DMS53 treated with DMSO at 0.1 percent for 48 hours (cell line): ENCODE measurements around the gene SNAPIN.
"Not testable (repeated sequence)": the region's sequence is repeated elsewhere in the genome, so short reads cannot be mapped to it uniquely, and the experiment has no call there.

Experiments
- DNase-seq: peaks from one replicate; lab custom pipeline; 2025; ENCODE audit not compliant: unreplicated experiment; lab: John Stamatoyannopoulos, UW

SNAPIN gene

DNA sequence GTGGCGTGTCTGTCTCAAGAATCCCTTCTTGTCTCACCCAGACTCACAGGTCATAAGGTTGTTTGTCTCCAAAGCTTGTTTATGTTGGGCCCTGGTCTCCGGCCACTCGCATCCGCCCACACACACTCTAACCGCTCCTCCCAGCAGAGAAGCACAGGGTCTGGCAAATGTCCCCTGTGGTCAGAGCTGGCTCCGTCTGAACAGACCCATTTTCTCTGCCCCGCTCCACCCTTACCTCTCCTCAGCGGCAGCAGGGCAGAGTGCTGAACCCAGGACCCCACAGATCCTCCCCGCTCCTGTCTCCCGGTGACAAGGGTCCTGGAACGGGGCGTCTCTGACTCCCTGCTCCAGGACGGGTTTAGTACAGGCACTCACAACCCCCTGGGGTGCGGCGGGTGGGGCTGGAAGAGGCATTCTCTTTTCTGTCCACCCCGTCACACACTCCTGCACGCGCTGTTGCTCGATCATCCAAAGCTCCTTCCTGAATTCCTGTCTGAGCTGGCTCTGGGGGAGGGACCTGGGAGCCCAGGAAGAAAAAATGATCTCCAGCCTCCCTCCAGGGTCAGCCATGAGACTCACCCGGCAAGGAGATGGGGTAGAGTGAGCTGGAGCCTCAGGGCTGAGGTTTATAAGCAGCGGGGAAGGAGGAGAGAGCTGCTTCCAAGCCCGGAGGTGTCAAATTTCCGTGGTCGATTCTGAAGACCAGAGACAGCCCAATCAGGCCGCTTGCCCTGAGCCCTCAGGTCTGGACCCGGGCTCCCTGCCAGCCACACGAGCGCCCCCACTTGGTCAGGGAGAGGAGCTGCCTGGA lies 31.4 kb upstream of the SNAPIN start, which contains the start of gene S100A13:
Gene S100A13, minus strand, starts transcription at position 602 of the 811 bp plus-strand sequence. CDS start 1,033 bp downstream, outside the sequence.
- DNase-seq: peak; percentile 77

DNA sequence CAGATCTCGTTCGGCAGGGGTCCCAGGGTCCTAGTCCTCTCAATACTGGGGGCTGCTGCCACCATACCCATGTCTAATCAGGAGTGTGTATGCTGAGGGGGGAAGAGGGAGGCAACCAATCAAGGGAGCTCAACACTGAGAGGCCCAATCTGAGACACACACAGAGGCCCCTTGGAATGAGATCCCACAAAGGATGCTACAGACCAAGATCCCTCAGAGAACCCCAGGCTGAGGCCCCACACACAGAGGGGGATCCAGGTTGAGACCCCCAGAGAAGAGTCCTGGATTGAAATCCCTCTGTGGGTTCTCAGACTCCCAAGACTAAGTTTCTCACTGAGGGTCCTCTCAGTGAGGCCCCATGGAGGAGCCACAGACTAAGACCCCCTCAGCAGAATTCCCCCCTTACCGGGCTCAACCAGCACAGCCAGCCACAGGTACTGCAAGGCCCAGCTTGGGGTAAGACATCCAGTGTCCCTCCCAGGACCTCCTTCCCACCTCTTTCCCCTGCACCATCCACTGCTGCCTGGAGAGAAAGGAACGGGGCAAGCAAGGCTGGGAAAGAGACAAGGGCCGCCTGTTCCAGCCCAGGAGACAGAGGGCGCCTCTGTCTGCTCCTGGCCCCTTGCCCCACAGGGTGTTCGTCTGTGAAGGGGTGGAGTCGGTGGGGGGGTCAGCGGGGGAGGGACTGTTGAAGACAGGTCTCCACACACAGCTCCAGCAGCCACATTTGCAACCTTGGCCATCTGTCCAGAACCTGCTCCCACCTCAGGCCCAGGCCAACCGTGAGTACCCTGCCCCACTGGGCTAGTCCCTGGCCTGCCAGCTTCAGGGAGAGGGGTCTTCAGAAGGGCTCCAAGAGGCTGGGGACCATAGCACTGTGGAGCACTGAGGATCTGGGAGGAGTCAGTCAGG lies 30.5 kb upstream of the SNAPIN start, which contains the start of gene S100A1:
Gene S100A1, plus strand, starts transcription at position 720 of the 912 bp plus-strand sequence. CDS start 2,088 bp downstream, outside the sequence.
- DNase-seq: no peak

DNA sequence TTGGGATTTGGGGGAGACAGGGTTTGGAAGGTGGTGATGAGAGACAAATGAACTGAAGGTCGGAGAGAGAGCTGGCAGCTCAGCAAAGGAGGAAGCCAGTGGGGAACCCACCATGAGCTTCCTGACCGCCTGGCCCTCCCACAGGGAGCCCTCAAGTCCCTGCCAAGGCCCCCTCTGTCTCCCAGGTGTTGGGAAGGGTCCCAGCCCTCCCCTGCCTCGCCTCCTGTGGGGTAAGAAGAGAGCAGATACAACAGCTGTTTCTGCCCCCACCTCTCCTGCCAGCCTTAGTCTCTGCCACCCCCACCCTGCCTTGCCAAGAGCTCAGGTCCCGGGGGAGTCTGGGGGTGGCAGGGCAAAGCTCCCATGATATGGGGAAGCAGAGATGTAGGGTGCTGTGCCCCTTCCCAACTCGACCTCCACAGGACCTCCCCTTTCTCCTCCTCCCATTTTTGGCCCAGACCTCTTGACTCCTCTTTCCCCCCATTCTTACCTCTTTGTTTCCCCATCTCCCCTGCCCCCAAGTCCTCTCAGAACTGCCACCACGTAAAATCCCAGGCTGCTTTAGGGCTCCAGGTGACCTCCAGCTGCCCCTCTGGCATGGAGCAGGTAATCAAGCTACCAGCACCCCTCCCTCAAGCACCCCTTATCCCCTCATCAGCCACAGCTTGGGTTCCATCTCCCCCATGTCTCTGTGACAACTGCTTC lies 29.7 kb upstream of the SNAPIN start:
- no peak for DNase-seq

DNA sequence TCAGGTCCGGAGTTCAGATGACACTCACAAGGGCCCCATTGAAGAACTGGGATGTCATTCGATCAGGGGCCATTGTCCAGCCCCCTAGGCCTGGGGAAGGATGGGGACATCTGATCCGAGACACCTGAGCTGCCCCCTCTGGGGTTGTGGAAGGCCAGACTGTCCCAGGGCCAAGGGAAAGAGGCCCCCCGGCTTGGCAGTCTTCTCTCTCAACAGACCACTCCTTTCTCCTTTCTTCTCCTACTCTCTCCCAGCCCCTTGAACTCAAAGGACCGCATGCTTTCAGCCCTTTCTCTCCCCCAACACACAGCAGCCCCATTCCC lies 29.2 kb upstream of the SNAPIN start:
- no peak for DNase-seq

DNA sequence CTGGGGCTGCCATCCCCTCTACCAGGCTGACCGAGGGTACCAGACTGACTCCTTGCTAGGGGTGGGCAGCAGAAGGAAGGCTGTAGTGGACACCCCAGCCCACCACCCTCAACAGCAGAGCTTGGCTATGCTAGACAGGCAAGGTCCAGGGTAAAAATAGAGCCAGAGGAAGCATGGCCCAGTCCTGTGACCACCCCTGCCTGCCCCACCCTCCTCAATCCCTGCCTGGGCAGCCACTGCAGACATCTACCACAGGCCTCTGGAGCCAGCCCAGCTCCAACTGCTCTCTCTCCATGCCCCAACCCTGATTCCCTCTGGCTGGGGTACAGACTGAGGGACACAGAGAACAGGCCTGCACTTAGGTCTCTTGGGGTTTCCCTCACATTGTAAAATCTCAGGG lies 28.5 kb upstream of the SNAPIN start:
- no peak for DNase-seq

DNA sequence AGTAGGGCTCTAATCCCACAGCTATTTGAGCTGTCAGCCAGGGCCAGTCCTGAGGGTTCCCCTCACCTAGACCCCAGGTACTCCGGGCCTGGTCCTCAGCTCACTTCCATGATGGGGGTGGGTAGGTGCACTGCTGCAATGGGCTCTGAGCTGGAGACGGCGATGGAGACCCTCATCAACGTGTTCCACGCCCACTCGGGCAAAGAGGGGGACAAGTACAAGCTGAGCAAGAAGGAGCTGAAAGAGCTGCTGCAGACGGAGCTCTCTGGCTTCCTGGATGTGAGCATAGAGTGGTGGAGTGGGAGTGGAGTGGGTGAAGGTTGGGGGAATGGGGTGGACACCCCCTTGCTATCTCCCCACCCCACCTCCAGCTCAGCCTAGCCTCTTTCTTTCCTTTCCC lies 28.1 kb upstream of the SNAPIN start:
- DNase-seq: no peak

DNA sequence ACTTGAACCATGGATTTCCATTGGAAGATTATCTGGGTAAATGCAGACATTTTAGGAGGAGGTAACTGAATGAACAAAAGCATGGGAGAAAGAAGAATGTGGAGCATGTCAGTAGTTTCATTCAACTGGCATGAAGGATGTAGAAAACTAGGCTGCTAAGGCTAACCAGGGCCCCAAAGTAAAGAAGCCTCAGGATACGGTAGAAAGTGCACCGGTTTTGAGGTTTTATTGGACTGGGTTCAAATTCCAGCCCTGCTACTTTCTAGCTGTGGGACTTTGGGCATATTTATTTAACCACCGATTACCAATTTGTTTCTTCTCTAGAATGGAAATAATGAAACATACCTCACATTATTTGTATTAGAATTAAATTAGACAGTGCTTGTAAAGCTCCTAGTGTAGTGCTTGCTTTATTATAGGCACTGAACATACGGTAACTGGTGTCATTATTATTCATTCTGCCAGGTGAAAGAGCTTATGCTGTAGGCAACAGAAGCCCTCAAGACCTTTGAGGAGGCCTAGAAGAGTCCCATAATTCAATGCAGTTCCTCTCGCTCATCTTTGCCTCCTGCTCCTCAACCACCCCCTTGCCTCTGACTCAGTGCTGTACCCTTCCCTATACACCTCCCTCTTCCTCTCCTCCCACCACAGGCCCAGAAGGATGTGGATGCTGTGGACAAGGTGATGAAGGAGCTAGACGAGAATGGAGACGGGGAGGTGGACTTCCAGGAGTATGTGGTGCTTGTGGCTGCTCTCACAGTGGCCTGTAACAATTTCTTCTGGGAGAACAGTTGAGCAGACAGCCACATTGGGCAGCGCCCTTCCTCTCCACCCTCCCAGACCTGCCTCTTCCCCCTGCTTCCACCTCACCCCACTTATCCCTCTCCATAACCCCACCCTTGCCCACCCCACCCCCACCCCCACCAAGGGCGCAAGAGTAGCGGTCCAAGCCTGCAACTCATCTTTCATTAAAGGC lies 27.2 kb upstream of the SNAPIN start:
- DNase-seq: no peak

DNA sequence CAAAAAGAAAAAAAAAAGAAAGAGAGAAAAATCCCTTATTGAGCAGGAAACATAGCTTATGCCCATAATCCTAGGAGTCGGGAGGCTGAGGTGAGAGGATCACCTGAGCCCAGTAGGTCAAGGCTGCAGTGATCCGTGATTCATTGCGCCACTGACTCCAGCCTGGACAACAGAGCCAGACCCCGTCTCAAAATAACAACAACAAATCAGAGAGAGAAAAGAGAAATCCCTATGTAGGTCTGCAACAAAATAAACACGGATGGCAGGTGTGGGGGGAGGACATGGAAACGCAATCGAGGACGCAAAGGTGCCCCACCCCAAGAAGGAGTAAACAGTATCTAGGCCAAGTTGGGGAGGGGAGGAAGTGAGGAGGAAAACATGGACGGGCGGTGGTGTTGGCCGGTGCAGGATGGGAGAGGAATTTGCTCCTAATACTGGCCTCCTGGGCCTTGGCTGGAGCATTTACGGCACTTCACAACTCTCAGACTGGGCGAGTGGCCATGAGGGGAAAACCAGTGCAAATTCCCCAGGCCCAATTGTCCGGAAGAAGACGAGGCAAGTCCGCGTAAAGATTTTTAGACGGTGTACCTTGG lies 25.2 kb upstream of the SNAPIN start:
- no peak for DNase-seq

DNA sequence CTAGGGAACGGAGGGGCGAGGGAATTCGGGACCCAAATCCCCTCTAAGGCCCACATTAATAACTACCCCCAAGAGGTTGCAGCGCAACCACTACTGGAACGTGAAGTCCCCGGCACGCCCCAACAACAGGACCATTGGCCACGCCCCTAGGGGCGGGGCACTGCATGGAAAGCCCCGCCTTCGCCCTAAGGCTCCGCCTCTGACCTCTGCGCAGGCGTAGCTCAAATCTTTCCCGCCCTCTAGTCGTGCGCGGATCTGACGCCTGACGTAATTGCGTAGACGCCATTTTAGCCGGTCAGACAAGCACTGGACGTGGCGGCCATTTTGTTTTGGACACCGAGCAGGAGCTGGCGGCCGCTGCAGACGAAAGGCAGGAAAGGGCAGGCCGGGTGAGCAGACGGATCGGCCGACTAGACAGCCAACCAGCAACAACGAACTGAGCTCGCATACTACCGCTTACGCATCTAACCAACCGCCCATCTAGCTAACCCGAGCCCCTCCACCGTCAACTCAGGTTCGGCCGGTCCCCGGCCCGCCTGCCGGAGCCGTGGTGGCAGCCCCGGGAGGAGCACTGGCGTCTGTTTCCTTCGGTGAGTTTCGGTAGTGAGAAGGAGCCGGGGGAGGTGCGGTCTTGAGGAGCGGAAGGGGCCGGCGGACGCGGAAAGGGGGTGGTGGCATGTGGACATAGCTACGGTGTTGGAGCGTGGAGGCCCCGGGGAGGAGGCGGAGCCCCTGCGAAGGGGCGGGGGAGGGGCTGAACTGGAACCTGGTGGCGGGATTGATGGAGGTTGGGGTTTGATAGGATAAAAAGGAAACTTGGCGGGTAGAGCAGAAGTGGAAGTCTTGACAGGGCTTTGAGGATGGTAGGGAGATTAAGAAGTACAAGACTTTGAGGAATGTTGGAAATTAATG lies 24.5 kb upstream of the SNAPIN start, which contains the start of gene CHTOP:
Gene CHTOP, plus strand, starts transcription at position 313 of the 912 bp plus-strand sequence. CDS start 2,523 bp downstream, outside the sequence.
- peak; percentile 93 for DNase-seq

DNA sequence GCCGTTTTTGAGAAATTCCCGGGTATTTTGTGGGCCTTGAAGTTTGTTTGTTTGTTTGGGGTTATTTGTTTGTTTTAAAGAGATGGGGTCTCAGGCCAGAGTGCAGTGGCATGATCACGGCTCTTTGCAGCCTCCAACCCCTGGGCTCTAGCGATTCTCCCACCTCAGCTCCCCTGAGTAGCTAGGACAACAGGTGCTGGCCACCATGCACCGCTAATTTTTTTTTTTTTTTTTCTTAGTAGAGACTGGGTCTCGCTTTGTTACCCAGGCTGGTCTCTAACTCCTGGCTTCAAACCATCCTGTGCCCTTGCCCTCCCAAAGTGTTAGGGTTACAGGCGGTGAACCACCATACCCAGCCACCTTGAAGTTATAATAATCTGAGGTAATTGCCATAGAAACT lies 22.6 kb upstream of the SNAPIN start:
- DNase-seq: no peak

DNA sequence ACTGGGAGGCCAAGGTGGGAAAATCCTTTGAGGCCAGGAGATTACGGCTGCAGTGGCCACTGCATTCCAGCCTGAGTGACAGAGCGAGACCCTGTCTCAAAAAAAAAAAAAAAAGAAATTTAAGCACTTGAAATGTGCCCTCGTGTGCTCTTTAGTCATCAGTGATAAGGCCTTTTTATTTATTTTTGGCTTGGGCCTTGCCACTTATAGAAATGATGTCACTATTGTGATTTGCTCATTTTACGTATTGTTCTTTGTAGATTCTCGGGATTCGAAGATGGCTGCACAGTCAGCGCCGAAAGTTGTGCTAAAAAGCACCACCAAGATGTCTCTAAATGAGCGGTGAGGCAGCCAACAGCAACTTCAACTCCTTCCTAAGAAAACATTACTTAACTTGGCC lies 22.2 kb upstream of the SNAPIN start:
- no peak for DNase-seq

DNA sequence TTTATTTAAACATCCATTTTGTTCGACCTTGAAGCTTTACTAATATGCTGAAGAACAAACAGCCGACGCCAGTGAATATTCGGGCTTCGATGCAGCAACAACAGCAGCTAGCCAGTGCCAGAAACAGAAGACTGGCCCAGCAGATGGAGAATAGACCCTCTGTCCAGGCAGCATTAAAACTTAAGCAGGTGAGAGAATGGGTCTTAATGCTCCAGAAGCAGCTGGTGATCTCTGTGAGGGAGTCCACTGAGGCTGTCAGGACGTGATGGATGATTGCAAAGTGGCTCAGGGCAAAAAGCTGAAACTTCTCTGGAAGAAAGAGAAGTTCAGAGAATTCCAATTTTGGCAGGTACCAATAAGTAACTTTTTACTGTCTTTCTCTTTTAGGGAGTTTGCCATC lies 20.2 kb upstream of the SNAPIN start:
- no peak for DNase-seq

DNA sequence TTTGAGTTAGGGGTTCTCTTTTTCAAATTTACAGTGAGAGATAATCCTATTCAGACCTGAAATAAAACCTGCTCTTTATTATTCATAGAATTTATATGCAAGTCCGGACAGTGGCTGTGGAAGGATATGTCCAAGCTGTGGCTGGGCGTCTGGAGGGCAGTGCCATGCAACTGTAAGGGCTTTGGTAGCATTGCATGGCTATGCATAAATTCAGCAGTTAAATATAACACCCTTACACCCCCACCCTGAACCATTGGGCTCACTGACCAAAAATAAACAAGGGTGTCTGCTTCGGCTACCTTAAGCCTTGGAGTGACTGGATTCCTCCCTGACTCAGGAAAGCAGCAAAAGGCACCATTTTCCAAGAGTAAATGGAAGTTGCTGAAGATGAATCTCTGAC lies 19.2 kb upstream of the SNAPIN start:
- DNase-seq: no peak

DNA sequence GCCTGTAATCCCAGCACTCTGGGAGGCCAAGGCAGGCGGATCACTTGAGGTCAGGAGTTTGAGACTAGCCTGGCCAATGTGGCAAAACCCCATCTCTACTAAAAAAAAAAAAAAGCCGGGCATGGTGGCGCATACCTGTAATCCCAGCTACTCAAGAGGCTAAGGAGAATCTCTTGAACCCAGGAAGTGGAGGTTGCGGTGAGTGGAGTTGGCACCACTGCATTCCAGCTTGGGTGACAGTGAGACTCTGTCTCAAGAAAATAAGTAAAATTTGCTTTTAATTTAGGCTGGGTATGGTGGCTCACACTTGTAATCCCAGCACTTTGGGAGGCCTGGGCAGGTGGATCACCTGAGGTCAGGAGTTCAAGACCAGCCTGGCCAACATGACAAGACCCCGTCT lies 18.3 kb upstream of the SNAPIN start:
- not testable (repeated sequence) for DNase-seq

DNA sequence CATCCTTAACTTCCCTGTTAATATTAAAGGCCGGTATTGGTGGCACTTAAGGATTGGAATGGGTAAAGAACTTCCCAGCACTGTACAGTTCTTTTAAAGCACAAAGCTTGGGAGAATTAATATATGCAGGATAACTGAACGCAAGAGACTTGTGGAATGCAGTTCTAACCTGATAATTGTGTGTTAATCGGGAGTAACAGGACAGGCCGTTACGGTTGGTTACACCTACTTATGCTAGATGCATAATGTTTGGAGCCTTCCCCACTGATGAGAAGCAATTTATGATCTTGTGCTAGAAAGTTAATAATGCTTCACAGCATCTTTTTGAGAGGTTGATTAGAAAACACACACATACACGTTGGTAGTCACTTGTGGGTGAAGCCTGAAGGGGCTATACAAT lies 17.6 kb upstream of the SNAPIN start:
- no peak for DNase-seq

DNA sequence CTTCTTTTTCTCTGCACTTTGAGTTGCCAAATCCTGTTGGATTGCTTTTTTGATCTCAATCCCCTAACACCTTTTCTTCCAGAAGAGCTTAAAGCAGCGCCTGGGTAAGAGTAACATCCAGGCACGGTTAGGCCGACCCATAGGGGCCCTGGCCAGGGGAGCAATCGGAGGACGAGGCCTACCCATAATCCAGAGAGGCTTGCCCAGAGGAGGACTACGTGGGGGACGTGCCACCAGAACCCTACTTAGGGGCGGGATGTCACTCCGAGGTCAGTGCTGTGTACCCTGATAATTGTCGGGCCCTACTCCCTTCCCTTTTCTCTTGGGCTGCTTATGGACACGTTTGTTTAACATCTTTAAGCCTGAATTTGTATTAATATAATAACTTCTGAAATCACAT lies 16.3 kb upstream of the SNAPIN start:
- no peak for DNase-seq

DNA sequence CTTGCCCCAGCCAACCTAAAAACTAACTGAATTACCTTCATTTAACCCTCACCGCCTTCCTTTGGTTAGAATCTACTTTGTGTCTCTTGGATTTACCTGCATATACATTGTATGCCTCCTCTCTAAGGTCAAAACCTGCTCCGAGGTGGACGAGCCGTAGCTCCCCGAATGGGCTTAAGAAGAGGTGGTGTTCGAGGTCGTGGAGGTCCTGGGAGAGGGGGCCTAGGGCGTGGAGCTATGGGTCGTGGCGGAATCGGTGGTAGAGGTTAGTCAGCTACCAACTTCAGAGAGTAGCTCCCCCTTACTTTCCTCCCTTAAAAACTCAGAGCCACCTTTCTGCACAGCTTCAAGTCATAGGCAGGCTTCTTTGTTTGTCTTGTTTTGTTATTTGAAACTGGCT lies 15.4 kb upstream of the SNAPIN start:
- DNase-seq: no peak

DNA sequence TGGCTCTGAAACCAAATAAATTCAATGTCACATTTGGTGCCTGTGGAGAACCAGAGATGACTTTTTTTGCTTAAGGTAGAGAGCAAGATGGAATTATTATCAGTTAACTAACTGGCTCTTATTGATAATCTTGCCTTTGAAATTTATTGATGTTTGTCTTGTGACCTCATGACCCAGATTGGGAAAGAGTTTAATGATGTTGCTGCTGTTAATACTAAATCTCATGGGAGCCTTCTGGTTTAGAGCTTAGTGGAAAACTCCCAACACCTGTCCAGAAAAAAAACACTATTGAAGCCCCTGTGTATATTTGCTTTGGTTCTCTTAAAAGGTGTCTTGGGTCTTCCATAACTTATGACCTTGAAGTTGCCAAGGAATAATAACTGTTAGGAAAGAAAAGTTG lies 14.7 kb upstream of the SNAPIN start:
- no peak for DNase-seq
